Stimulated activated CD8-positive, alpha-beta memory T cell treated with anti-CD3 and anti-CD28 coated beads, Interleukin-4, amount 100 ng/mL, for 4 hours (primary cell): ENCODE results near the gene BMERB1.
"Not testable (repeated sequence)": the region's sequence is repeated elsewhere in the genome, so short reads cannot be mapped to it uniquely, and the experiment has no call there.

ENCODE experiments used
- DNase-seq, 2 donors: peaks; one replicate each; pipeline ENCODE4 v3.0.0-alpha.2; 2020; ENCODE audit warnings: low read depth in 2 of 2, low spot score in 1 of 2

The BMERB1 gene

GRCh38 chr16:15521758-15522509, 87.5 kb downstream of the BMERB1 start:
- no peak for DNase-seq

DNA sequence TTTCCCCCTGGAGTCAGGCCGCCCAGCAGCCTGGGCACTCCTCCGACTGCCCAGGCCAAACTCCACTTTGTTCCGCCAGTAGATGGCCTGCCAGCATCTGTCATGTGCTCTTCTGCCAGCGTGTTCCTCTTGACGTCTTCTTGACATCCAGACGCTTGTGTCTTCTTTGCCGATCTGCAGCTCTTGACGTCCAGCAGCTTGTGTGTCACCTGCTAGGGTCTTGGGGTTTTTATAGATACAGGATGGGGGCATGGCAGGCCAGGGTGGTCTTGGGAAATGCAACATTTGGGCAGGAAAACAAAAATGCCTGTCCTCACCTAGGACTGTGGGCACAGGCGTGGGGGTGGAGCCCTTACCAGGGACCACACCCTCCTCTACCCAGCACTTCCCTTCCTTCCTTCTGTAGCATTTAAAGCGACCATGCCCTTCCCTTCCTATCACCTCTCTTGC, 88.7 kb downstream of the BMERB1 start:
- DNase-seq, result no peak

DNA sequence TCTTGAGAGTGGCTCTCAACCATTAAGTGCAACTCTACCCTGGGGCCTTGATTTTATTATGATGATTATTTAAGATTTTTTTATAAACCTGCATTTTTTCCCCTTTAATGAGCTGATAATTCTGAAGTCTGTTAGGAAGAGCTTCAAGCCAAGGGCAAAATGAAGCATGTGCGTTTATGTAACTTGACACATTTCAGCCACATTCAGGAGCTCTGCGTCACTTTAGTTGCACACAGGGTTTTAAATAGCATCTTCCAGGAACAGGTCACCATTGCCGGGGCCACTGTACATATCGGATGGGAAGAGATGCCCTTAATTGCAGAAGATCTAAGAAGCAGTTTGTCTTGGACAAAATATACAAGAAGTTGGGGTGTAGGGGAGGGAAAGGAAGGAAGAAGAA, 89.6 kb downstream of the BMERB1 start:
- no peak for DNase-seq

DNA sequence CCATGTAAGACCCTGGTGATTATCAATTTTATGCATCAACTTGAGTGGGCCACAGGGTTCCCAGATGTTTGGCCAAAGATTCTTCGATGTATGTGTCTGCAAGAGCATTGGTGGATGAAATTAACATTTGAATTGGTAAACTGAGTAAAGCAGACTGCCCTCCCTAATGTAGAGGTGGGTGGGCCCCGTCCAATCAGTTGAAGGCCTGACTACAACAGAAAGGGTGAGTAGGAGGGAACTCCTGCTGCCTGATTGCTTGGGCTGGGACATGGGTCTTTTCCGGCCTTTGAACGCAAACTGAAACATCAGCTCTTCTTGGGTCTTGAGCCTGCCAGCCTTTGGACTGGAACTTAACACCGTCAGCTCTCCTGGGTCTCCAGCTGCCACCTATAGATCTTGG, 90.6 kb downstream of the BMERB1 start:
- DNase-seq, result no peak

DNA sequence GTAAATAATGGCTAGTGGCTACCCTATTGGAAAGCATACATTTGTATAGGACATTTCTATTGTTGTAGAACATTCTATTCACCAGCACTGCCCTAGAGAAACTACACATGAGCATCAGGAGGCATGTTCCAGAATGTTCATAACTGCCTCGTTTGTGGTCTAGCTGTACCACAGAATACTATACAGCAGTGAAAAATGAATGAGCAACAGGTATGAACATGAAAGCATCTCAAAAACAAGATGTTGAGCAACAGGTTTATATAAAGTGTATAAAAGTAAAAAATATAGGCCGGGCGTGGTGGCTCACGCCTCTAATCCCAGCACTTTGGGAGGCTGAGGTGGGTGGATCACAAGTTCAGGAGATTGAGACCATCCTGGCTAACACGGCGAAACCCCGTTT, 91.7 kb downstream of the BMERB1 start:
- no peak for DNase-seq

DNA sequence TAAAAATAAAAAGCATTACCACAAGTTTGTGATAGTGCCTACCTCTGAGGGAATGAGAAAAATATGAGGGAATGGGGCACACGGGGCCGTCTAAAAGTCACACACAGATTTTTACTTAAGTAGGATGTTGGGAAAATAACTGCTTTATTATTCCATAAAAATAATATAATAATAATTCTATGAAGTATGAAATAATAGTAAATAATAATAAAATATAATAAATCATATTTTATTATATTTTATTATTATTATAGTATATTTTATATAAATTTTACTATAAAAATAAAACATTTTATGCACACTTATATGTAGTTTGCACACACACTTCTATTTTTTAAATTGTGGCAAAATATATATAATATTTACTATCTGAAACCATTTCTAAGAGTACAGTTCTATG, 92.3 kb downstream of the BMERB1 start:
- DNase-seq, result no peak

DNA sequence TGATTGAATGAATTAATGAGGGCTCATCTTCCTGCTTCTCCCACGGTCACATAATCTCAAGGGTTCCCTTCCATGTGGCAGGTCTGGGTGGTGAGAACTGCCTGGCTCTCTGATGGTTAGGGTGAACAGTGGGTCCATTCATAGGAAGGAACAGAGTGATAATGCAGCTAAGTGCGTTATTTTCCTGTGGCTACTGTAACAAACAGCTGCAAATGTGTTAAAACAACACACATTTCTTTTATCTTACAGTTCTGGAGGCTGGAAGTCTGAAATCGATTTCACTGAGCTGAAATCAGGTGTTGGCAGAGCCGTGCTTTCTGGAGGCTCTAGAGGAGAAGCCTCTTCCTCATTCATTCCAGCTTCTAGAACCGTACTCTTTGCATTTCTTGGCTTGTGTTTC, 95.3 kb downstream of the BMERB1 start:
- no peak for DNase-seq

- no peak for DNase-seq
Measured at GRCh38 chr16:15530085-15530484, 95.7 kb downstream of the BMERB1 start.

DNA sequence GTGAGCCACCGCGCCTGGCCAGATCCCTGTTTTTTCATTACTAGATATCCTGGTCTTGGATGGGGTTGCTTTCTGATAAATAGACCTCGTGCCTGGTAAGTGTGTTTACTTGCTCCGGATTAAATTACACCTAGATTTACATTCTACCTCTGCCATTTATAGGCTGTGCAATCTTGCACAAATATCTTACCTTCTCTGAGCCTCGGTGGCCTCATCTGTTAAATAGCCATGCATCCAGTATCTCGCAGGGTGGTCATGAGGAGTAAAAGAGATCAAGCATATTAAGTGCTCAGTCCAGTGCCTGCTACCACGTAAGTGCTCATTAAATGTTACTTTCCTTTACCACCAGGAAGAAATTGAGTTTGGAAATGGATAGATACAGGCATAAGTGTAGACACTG, 98.4 kb downstream of the BMERB1 start:
- no peak for DNase-seq

DNA sequence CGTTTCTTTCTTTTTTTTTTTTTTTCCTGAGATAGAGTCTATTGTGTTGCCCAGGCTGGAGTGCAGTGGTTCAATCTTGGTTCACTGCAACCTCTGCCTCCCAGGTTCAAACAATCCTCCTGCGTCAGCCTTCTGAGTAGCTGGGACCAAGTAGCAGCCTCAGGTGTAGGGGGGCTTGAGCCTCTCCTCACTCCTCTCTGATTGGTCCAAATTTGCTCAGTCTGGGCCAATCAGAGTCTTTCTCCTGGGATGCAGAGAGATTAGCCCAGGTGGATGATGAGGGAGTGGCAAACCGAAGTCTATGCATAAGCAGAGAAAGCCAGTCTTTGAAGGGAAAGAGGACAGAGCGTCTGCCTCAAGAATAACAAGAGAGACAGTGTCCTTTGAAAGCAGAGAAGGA, 99.0 kb downstream of the BMERB1 start:
- no peak for DNase-seq

DNA sequence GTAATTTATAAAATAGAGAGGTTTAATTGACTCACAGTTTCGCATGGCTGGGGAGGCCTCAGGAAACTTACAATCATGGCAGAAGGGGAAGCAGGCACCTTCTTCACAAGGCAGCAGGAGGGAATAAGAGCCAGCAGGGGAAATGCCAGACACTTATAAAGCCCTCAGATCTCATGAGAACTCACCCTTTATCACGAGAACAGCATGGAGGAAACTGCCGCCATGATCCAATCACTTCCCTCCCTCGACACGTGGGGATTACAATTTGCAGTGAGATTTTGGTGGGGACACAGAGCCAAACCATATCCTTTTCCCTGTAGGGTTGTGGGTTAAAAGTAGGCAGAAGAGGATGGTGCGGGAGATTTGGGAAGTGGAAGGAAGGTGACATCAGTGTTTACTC, 101.4 kb downstream of the BMERB1 start:
- no peak for DNase-seq

- no peak for DNase-seq
Measured at GRCh38 chr16:15536843-15537242, 102.5 kb downstream of the BMERB1 start.

GRCh38 chr16:15538507-15538906, 104.1 kb downstream of the BMERB1 start:
- no peak for DNase-seq

DNA sequence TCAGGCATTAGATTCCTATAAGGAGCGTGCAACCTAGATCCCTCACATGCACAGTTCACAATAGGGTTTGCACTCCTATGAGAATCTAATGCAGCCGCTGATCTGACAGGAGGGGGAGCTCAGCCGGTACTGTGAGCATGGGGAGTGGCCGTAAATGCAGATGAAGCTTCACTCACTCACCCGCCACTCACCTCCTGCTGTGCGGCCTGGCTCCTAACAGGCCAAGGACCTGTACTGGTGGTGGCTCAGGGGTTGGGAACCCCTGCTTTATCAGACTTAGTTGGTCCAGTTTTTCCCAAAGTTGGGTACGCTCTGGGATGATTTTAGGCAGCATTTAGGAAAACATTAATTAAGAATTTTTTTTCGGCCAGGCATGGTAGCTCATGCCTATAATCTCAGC, 104.8 kb downstream of the BMERB1 start:
- DNase-seq, result no peak

GRCh38 chr16:15542261-15542660, 107.9 kb downstream of the BMERB1 start:
- no peak for DNase-seq

DNA sequence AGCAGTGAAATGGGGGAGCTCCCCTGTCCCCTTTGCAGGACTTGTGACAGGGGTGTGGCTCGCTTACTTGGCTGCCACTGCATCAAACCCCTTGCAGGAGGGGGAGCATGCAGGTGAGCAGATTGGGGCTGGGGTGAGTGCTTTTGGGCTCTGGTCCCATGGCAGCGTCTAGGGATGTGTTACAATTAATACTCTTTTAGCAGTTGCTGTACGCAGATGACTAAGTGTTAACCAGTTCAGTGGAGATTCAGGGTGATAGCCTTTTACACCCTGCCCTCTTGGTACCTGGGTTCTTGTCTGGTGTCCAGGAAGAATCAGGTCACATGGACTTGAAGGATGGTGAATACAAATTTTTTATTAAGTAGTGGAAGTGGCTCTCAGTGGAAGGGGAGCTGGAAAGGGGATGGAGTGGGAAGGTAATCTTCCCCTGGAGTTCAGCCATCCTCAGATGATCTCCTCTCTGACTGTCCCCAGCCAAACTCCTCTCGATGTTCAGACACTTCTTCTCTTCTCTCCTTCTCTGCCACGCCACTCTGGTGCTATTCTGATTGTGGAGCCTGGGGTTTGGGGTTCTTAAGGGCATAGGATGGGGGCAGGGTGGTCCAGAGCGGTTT, 108.5 kb downstream of the BMERB1 start:
- DNase-seq, result no peak

DNA sequence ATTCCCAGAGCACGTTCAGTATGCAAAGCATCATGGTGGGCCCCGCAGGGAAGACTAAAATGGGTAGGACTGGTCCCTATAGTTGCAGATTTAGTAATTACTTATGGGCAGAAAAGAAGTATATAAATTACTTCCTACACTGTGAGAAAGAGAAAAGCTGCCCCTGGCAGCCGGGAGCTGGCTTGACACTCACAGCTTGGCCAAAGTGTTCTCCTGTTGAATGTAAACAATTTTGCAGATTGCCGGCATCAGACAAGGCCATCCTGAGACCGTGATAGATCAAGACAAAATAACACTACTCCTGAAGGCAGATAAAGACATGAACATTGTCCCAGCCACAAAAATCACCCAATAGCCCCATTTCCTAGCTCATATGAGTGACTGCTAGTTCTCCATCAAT, 110.0 kb downstream of the BMERB1 start:
- no peak for DNase-seq

- DNase-seq, result no peak
Measured at GRCh38 chr16:15545544-15545943, 111.2 kb downstream of the BMERB1 start.

GRCh38 chr16:15547072-15547767, 112.8 kb downstream of the BMERB1 start:
- not testable (repeated sequence) for DNase-seq

- no peak for DNase-seq
Measured at GRCh38 chr16:15547768-15548096, 113.3 kb downstream of the BMERB1 start.

DNA sequence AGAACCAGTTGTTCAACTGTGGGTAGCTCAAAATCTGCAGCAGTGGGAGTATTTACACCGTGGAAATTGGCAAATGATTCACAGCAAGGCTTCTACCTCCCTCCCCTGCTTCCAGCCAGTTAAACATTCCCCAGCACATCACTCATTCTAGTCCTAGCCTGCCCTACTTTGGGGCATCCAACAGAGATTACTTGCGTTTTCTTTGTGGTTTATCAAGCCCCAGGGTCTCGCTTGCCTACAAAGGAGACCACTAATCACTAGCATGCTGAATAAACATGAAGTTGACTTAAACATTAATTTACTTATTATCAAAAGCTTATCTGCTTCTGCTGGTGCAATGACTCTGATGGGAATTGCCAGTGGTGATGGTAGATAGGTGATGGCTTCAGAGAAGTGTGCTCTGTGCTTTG, 114.1 kb downstream of the BMERB1 start:
- DNase-seq, result no peak

GRCh38 chr16:15552507-15552906, 118.1 kb downstream of the BMERB1 start:
- no peak for DNase-seq
